Measurements from ENCODE around the gene FCHSD2.
"Not testable (repeated sequence)": the region's sequence is repeated elsewhere in the genome, so short reads cannot be mapped to it uniquely, and the experiment has no call there.

Gene FCHSD2

GRCh38 chr11:72812967-72813739 is 329.0 kb downstream of the FCHSD2 start:
- DNase-seq = peak; percentile 53

DNA sequence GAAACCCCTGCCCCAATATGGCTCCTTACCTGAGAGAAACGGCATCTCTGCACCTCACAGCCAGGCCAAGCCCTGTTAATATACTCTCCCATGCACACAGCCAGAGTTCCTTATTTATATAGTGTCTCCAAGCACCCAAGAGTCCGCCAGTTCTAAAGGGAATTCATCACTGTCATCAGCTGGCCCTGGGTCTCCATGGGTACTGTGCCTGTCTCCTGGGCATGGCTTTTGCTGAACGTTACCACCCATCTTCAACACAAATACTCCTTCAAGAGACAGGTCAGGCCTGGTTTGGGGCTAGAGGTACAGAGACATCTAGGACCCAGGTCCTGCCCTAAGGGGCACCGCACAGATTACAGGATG is 329.5 kb downstream of the FCHSD2 start:
- DNase-seq = no peak

GRCh38 chr11:72811686-72812085 is 330.4 kb downstream of the FCHSD2 start:
- not testable (repeated sequence) for DNase-seq

DNA sequence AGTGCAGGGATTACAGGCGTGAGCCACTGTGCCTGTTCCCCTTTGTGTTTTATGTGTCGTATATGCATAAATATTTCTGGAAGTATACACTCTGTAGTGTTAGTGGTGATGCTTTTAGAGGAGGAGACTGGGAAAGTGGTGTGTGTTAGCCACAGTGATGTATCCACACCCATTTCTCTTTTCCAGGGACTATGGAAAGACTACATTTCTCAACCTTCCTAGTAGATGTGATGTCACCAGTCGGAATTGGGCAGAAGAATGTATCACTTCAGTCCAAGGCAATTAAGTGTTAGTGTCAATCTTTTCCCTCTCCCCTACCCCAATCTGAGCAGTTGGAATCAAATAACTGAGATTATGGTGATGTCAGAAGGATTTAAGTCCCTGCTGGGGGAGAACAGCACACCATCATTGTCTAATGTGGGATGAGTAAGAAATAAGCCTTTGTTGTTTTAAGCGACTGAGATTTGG is 333.8 kb downstream of the FCHSD2 start:
- no peak for DNase-seq

GRCh38 chr11:72807792-72808191 is 334.3 kb downstream of the FCHSD2 start:
- no peak for DNase-seq

GRCh38 chr11:72807021-72807693 is 335.0 kb downstream of the FCHSD2 start:
- DNase-seq = no peak

- not testable (repeated sequence) for DNase-seq
Observed at GRCh38 chr11:72806378-72806777, 335.7 kb downstream of the FCHSD2 start.

DNA sequence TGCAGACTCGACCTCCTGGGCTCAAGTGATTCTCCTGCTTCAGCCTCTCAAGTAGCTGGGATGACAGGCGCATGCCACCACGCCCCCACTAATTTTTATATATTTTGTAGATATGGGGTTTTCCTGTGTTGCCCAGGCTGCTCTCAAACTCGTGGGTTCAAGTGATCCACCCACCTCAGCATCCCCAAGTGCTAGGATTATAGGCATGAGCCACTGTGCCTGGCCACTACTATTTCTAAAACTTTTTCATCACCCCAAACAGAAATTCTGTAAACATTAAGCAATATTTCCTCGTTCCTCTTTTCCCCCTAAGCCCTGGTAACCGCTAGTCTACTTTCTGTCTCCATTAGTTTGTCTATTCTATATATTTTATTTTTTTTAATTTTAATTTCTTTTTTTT is 336.9 kb downstream of the FCHSD2 start:
- no peak for DNase-seq

DNA sequence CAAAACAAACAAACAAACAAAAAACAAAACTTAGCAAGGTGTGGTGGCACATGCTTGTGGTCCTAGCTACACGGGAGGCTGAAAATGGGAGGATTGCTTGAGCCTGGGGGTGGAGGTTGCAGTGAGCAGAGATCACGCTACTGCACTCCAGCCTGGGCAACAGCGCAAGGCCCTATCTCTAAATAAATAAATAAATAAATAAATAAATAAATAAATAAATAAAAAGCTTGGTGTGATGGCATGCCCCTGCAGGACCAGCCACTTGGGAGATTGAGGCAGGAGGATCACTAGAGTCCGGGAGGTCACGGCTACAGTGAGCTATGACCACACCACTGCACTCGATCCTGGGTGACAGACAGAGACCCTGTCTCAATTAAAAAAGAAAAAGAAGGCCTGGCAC is 339.3 kb downstream of the FCHSD2 start:
- no peak for DNase-seq

GRCh38 chr11:72799441-72799840 is 342.7 kb downstream of the FCHSD2 start:
- DNase-seq = peak; percentile 12

- DNase-seq = no peak
Observed at GRCh38 chr11:72798361-72798760, 343.8 kb downstream of the FCHSD2 start.

DNA sequence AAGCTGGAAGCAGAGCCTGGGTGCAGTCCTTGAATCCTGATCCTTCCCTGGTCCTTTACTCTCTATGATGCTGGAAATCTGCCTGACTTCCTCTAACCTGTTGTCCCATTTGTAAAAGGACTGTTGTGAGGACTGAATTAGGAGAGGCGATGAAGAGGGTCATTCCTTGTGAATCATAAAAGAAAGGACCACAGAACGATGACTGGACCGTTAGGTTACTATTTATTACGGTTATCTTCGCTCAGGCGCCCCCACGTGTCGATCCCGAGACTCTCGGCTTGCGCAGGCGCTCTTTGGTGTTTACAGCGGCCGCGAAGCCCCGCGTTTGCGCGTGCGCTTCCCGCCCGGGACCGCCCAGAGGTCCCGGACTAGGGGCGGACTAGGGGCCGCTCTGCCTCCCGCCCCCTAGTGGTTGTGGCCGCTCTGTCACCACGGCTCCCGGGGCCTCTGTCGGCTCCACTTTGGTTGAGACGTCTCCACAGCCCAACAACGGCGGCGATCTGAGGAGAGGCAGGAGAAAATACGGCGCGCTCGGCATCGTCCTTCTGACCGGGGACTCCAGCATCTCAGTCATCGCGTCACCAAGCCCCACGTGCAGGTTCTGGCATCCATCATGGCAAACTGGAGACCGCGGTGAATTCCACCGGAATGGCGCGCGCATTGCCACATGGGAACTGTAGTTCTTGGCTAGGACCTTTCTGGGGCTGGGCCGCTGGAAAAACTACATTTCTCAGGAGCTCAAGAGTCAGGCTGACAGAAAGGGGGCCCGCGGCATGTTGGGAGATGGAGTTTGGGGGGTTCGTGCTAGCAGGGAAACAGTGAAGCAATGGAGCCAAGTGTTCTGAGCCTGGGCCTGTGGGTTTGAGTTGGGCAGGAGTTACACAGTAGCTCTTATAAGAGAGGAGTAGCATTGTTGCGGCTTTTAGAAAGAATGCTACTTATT is 348.4 kb downstream of the FCHSD2 start, which contains the start of gene STARD10:
Gene STARD10 (minus strand): TSS at position 623 of the 943 bp plus-strand sequence. CDS start 12,866 bp downstream, outside the sequence.
- peak; percentile 97 for DNase-seq

- DNase-seq = no peak
Observed at GRCh38 chr11:72793076-72793424, 349.1 kb downstream of the FCHSD2 start.

GRCh38 chr11:72792437-72793021 is 349.6 kb downstream of the FCHSD2 start:
- no peak for DNase-seq

- not testable (repeated sequence) for DNase-seq
Observed at GRCh38 chr11:72791228-72791627, 350.9 kb downstream of the FCHSD2 start.

- DNase-seq = no peak
Observed at GRCh38 chr11:72789493-72790131, 352.5 kb downstream of the FCHSD2 start.

DNA sequence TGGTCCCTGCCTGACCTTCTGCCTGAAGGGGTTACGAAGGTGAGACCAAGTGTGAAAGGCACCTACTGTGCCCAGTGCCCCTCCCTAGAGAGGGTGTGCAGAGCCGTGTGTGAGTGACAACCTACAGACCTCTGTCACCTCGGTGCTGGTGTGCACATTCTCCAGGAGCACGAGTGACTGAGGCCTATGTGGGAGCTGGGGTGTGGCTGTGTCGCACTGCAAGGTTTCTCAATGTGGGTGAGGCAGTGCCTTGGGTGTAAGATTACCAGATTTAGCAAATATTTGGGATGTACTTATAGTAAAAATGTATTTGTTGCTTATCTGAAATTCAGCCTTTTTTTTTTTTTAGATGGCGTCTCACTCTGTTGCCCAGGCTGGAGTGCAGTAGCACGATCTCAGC is 353.9 kb downstream of the FCHSD2 start:
- DNase-seq = no peak

GRCh38 chr11:72787216-72788104 is 354.7 kb downstream of the FCHSD2 start:
- peak; percentile 28 for DNase-seq

All from NCI-H2171 treated with DMSO at 0.1 percent for 48 hours (cell line).